Natural killer cell (primary cell): ENCODE data around the gene DIAPH3. TPM values are rescaled to one million over a fixed set of nuclear protein-coding genes. Genes with fewer than 3 reads are reported as not detected.

Source experiments
- ATAC-seq, 3 donors: fragments of 150-1000 bp in 2 of 3; fragments of 200-7000 bp in 1 of 3; cut with Tn5 transposase; 1 replicate in 1 of 3; 2 replicates in 2 of 3; pipeline ENCODE4 v1.10.0; 2021; ENCODE audit warnings: mild to moderate bottlenecking in 2 of 3, moderate library complexity in 2 of 3
- DNase-seq, 2 donors: peaks; one replicate each; pipeline versions ENCODE4 v3.0.0 to v3.0.0-alpha.2; 2013 to 2021; ENCODE audit warnings: mixed read lengths in 1 of 2
- H3K27ac ChIP-seq: one replicate; pipeline ENCODE4 v1.5.1; 2013; ENCODE audit warnings: mild to moderate bottlenecking, low read length
- H3K27me3 ChIP-seq: one replicate; pipeline ENCODE4 v1.6.1; 2013; ENCODE audit warnings: low read length; ENCODE audit not compliant: control insufficient read depth, insufficient read depth
- H3K36me3 ChIP-seq: one replicate; pipeline ENCODE4 v1.6.1; 2013; ENCODE audit warnings: low read length; ENCODE audit not compliant: control insufficient read depth, insufficient read depth
- H3K4me1 ChIP-seq: one replicate; pipeline ENCODE4 v1.6.1; 2013; ENCODE audit warnings: low read length; ENCODE audit not compliant: control insufficient read depth, insufficient read depth
- H3K4me3 ChIP-seq: one replicate; pipeline ENCODE4 v1.5.1; 2013; ENCODE audit warnings: low read length
- H3K9me3 ChIP-seq: one replicate; pipeline ENCODE4 v1.6.1; 2013; ENCODE audit warnings: low read length; ENCODE audit not compliant: control insufficient read depth, insufficient read depth
- H3K27ac Mint-ChIP-seq, 2 donors: one replicate each; pipeline ENCODE4 v1.8.0; 2022; ENCODE audit warnings: mild to moderate bottlenecking in 2 of 2, mixed read lengths in 2 of 2, moderate library complexity in 1 of 2
- H3K27me3 Mint-ChIP-seq, 2 donors: one replicate each; pipeline ENCODE4 v1.8.0; 2022; ENCODE audit warnings: low read depth in 2 of 2, mixed read lengths in 2 of 2
- H3K36me3 Mint-ChIP-seq: one replicate; pipeline ENCODE4 v1.8.0; 2022; ENCODE audit warnings: mixed read lengths
- H3K4me1 Mint-ChIP-seq, 2 donors: one replicate each; pipeline ENCODE4 v1.8.0; 2022; ENCODE audit warnings: mixed read lengths in 2 of 2
- H3K4me3 Mint-ChIP-seq: one replicate; pipeline ENCODE4 v1.8.0; 2022; ENCODE audit warnings: mild to moderate bottlenecking, moderate library complexity, mixed read lengths
- H3K9me3 Mint-ChIP-seq, 2 donors: one replicate each; pipeline ENCODE4 v1.8.0; 2022; ENCODE audit warnings: mixed read lengths in 2 of 2
- CTCF ChIP-seq: fragments of 200-600 bp; IDR thresholded peaks from one replicate; pipeline ENCODE4 v1.8.0; 2022; ENCODE audit warnings: antibody characterized with exemption
- WGBS: methylation state at CpG from one replicate; pipeline ENCODE4 v1.1.7; 2013; ENCODE audit warnings: missing lambda C conversion rate; ENCODE audit not compliant: insufficient coverage; 5-methylcytosine and 5-hydroxymethylcytosine counted together
- intact Hi-C: fragments of 100-400 bp; cut with micrococcal nuclease; formaldehyde crosslinking; loops from one replicate; pipeline ENCODE4 v1.14.2; 2022
- total RNA-seq, 4 donors: library from RNA; stranded (reverse); fragments of 120-200 nt in 1 of 4; gene quantifications; one replicate each; pipeline versions ENCODE4 v1.2.3 to v1.2.4, GENCODE V29; 2013 to 2022

Gene DIAPH3
- total RNA-seq, 3 donors from 2014 or later (not counting 1 experiment from before 2014, with no cell fraction given): 0.54 to 1.0 (median 0.98) TPM

GRCh38 chr13:60118696-60119400 is 44.9 kb downstream of the DIAPH3 start:
- ATAC-seq: no peak

DNA sequence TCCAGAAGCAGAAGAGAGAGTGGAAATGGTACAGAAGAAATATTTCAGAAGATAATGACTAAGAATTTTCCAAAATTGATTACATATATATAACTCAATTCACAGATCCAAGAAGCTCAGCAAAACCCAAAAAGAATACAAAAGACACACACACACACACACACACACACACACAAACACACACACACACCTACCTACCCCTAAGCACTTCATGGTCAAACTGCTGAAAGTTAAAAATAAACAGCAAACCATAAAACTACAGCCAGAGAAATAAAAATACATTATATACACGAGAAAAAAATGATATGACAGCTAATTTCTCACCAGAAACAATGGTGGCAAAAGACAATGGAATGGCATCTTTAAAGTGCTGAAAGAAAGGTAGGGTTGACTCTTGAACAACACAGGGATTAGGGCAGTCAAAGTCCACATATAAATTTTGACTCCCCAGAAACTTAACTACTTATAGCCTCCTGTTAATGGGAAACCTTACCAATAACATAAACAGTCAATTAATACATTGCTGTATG is 49.2 kb downstream of the DIAPH3 start:
- no peaks in the 10 kb centered on the region for H3K27me3 Mint-ChIP-seq
- H3K9me3 Mint-ChIP-seq: peaks cover 11% of the 10 kb centered on the region in 2 donors
- no peak for TF ChIP-seq CTCF
- no peak for ATAC-seq
- H3K27ac Mint-ChIP-seq: no peak overlapping the region
- DNase-seq: no peak
- no CpG with 5 or more reads among the region's 1 CpG for WGBS
- H3K4me1 ChIP-seq: no peaks in the 10 kb centered on the region
- peaks cover 22% of the 10 kb centered on the region for H3K36me3 Mint-ChIP-seq
- intact Hi-C loops: no loop called here
- H3K9me3 ChIP-seq: peaks cover 3% of the 10 kb centered on the region
- H3K4me3 Mint-ChIP-seq: no peak overlapping the region
- no peaks in the 10 kb centered on the region for H3K27me3 ChIP-seq
- H3K27ac ChIP-seq: no peak overlapping the region
- H3K4me3 ChIP-seq: no peak overlapping the region
- no peaks in the 10 kb centered on the region for H3K4me1 Mint-ChIP-seq
- no peaks in the 10 kb centered on the region for H3K36me3 ChIP-seq

More at GRCh38 chr13:60118696-60119400, 44.9 kb downstream of the DIAPH3 start:
- H3K27ac ChIP-seq: no peak overlapping the region
- no peaks in the 10 kb centered on the region for H3K27me3 Mint-ChIP-seq
- H3K36me3 Mint-ChIP-seq: peaks cover 14% of the 10 kb centered on the region
- no peaks in the 10 kb centered on the region for H3K4me1 ChIP-seq
- whole genome bisulfite sequencing: 94% methylated on average over 5 of the region's 5 CpGs
- peaks cover under 1% of the 10 kb centered on the region for H3K9me3 ChIP-seq
- DNase-seq: no peak
- H3K27ac Mint-ChIP-seq: no peak overlapping the region
- H3K36me3 ChIP-seq: no peaks in the 10 kb centered on the region
- H3K27me3 ChIP-seq: no peaks in the 10 kb centered on the region
- H3K9me3 Mint-ChIP-seq: peaks cover 8% of the 10 kb centered on the region in 2 donors
- no peak overlapping the region for H3K4me3 Mint-ChIP-seq
- H3K4me3 ChIP-seq: no peak overlapping the region
- no peaks in the 10 kb centered on the region for H3K4me1 Mint-ChIP-seq
- TF ChIP-seq CTCF: no peak
- intact Hi-C loops: no loop called here

GRCh38 chr13:60112771-60113170 is 51.0 kb downstream of the DIAPH3 start:
- Mint-ChIP-seq H3K4me1 (no peaks in the 10 kb centered on the region), H3K4me3 (no peak overlapping the region), H3K27me3 (no peaks in the 10 kb centered on the region), H3K27ac (no peak overlapping the region), H3K36me3 (peaks cover 22% of the 10 kb centered on the region), H3K9me3 (peaks cover 11% of the 10 kb centered on the region in 2 donors)
- H3K9me3 ChIP-seq: peaks cover 3% of the 10 kb centered on the region
- DNase-seq: no peak
- H3K4me1 ChIP-seq: no peaks in the 10 kb centered on the region
- no peaks in the 10 kb centered on the region for H3K27me3 ChIP-seq
- no CpG with 5 or more reads among the region's 1 CpG for WGBS
- no peak for TF ChIP-seq CTCF
- no peaks in the 10 kb centered on the region for H3K36me3 ChIP-seq
- no peak for ATAC-seq
- no peak overlapping the region for H3K27ac ChIP-seq
- intact Hi-C loops: no loop called here
- H3K4me3 ChIP-seq: no peak overlapping the region
